GM23338 (cell line): Measurements from ENCODE around the gene ACAN. TPM values are rescaled to one million over a fixed set of nuclear protein-coding genes. Genes with fewer than 3 reads are reported as not detected.
A peak's percentile ranks its signal among the peaks of the same experiment; 100 is the strongest.

ENCODE experiments used
- ATAC-seq: fragments of 200-7000 bp; cut with Tn5 transposase; 3 replicates; pipeline ENCODE4 v1.9.1; 2020
- DNase-seq: peaks from one replicate; pipeline ENCODE4 v3.0.0-alpha.2; 2015; ENCODE audit warnings: low spot score
- H2AFZ ChIP-seq: fragments of 200-600 bp; sonication (generic); 2 replicates; pipeline ENCODE4 v1.8.0; 2016; ENCODE audit warnings: antibody characterized with exemption, mild to moderate bottlenecking, moderate library complexity
- H3F3A ChIP-seq: fragments of 200-600 bp; sonication (generic); replicated peaks from 2 replicates; pipeline ENCODE4 v1.8.0; 2017; ENCODE audit warnings: antibody characterized with exemption, mixed run types, low read depth
- H3K27ac ChIP-seq: fragments of 200-600 bp; sonication (generic); 2 replicates; pipeline ENCODE4 v1.6.1; 2016; ENCODE audit warnings: low read depth
- H3K27me3 ChIP-seq: fragments of 200-600 bp; sonication (generic); 2 replicates; pipeline ENCODE4 v1.8.0; 2016; ENCODE audit warnings: mild to moderate bottlenecking, mixed run types, moderate library complexity; ENCODE audit not compliant: insufficient read depth
- H3K36me3 ChIP-seq: fragments of 200-600 bp; sonication (generic); 2 replicates; pipeline ENCODE4 v1.8.0; 2016; ENCODE audit warnings: mild to moderate bottlenecking; ENCODE audit not compliant: insufficient read depth
- H3K4me1 ChIP-seq: fragments of 200-600 bp; sonication (generic); 2 replicates; pipeline ENCODE4 v1.8.0; 2016; ENCODE audit warnings: mild to moderate bottlenecking, moderate library complexity; ENCODE audit not compliant: insufficient read depth
- H3K4me2 ChIP-seq: fragments of 200-600 bp; sonication (generic); 2 replicates; pipeline ENCODE4 v1.7.1; 2017; ENCODE audit warnings: mixed run types
- H3K4me3 ChIP-seq: fragments of 200-600 bp; sonication (generic); 2 replicates; pipeline ENCODE4 v1.6.1; 2016; ENCODE audit warnings: mixed run types
- H3K79me2 ChIP-seq: fragments of 200-600 bp; sonication (generic); replicated peaks from 2 replicates; pipeline ENCODE4 v1.8.0; 2017; ENCODE audit warnings: mild to moderate bottlenecking; ENCODE audit not compliant: insufficient read depth
- H3K9me2 ChIP-seq: fragments of 200-600 bp; sonication (generic); 2 replicates; pipeline ENCODE4 v1.8.0; 2017; ENCODE audit not compliant: insufficient read depth
- H4K20me1 ChIP-seq: fragments of 200-600 bp; sonication (generic); replicated peaks from 2 replicates; pipeline ENCODE4 v1.8.0; 2017; ENCODE audit warnings: mild to moderate bottlenecking; ENCODE audit not compliant: insufficient read depth
- H3K27ac Mint-ChIP-seq: 2 replicates; pipeline ENCODE4 v1.8.0; 2020; ENCODE audit warnings: inconsistent platforms, mild to moderate bottlenecking, moderate library complexity, mixed read lengths
- H3K27me3 Mint-ChIP-seq: 3 replicates; pipeline ENCODE4 v1.8.0; 2022; ENCODE audit warnings: low read depth, mild to moderate bottlenecking, moderate library complexity, mixed read lengths, inconsistent platforms; ENCODE audit not compliant: insufficient read depth, poor library complexity
- H3K36me3 Mint-ChIP-seq: 3 replicates; pipeline ENCODE4 v1.8.0; 2021; ENCODE audit warnings: low read depth, mild to moderate bottlenecking, inconsistent platforms, moderate library complexity, mixed read lengths
- H3K4me1 Mint-ChIP-seq: 3 replicates; pipeline ENCODE4 v1.8.0; 2020; ENCODE audit warnings: mild to moderate bottlenecking, inconsistent platforms, mixed read lengths
- H3K4me3 Mint-ChIP-seq: 3 replicates; pipeline ENCODE4 v1.8.0; 2021; ENCODE audit warnings: moderate library complexity, mild to moderate bottlenecking, inconsistent platforms, mixed read lengths
- H3K9me3 Mint-ChIP-seq: 3 replicates; pipeline ENCODE4 v1.8.0; 2020; ENCODE audit warnings: moderate library complexity, mild to moderate bottlenecking, inconsistent platforms, mixed read lengths
- CREB1 ChIP-seq: fragments of 250-450 bp; sonication (Bioruptor Pico); IDR thresholded peaks from 2 replicates; pipeline ENCODE4 v1.5.0; 2020; ENCODE audit warnings: low read depth, mild to moderate bottlenecking, moderate library complexity
- CTCF ChIP-seq, 2 experiments: fragments of 200-600 bp in 1 of 2; sonication (generic) in 1 of 2; conservative IDR thresholded peaks; 2 replicates each; pipeline versions ENCODE4 v1.5.1 to v1.6.1; 2016 to 2017; ENCODE audit warnings: antibody characterized with exemption in 2 of 2, low read depth in 2 of 2, mild to moderate bottlenecking in 2 of 2, moderate library complexity in 1 of 2
- ETS1 ChIP-seq: IDR thresholded peaks from 2 replicates; pipeline ENCODE4 v1.6.1; 2016; ENCODE audit warnings: antibody characterized with exemption
- JUNB ChIP-seq: IDR thresholded peaks from one replicate; pipeline ENCODE4 v1.6.1; 2016; ENCODE audit warnings: antibody characterized with exemption; ENCODE audit not compliant: unreplicated experiment
- NANOG ChIP-seq: IDR thresholded peaks from 2 replicates; pipeline ENCODE4 v1.6.1; 2016; ENCODE audit warnings: antibody characterized with exemption, borderline replicate concordance
- REST ChIP-seq: IDR thresholded peaks from one replicate; pipeline ENCODE4 v1.6.1; 2018; ENCODE audit warnings: antibody characterized with exemption; ENCODE audit not compliant: unreplicated experiment
- STAT1 ChIP-seq: IDR thresholded peaks from one replicate; pipeline ENCODE4 v1.6.1; 2016; ENCODE audit warnings: antibody characterized with exemption; ENCODE audit not compliant: unreplicated experiment
- ZNF462 ChIP-seq: fragments of 250-450 bp; sonication (Bioruptor Pico); IDR thresholded peaks from 2 replicates; pipeline ENCODE4 v1.5.0; 2020; ENCODE audit warnings: mild to moderate bottlenecking, moderate library complexity
- polyA plus RNA-seq: library from polyadenylated mRNA; unstranded; fragments of >200 nt; fragmentation: Nextera tagmentation; extraction: Ambion mirVana; gene quantifications from 2 replicates; pipeline ENCODE4 v1.2.1, GENCODE V29; 2016
- total RNA-seq: library from RNA; depleted of rRNA; stranded (reverse); fragments of >200 nt; shearing (Covaris generic); gene quantifications from 2 replicates; pipeline ENCODE4 v1.2.3, GENCODE V29; 2014

Gene ACAN
- total and polyA plus RNA-seq, 2 experiments from 2014 or later = 2.5 to 4.9 TPM

- no peaks in the 10 kb centered on the region for H3K4me1 ChIP-seq
- no peaks in the 10 kb centered on the region for H3K9me3 Mint-ChIP-seq
- no peaks in the 10 kb centered on the region for H3F3A ChIP-seq
- TF ChIP-seq NANOG (no peak), REST (no peak), CREB1 (CRISPR knock-in tag) (no peak), CTCF (conservative IDR thresholded peaks at IDR 0.05; ENCODE audit: low read depth in 2 of 2) (0 out of 4 replicates have a peak, but pooled peaks of 1 of the 2 experiments have one; percentile 15), ZNF462 (no peak), STAT1 (no peak), ETS1 (no peak), JUNB (no peak)
- no peak overlapping the region for H3K4me3 ChIP-seq
- ATAC-seq = no peak
- no peak overlapping the region for H3K4me2 ChIP-seq
- no peak overlapping the region for H3K4me3 Mint-ChIP-seq
- no peaks in the 10 kb centered on the region for H3K36me3 Mint-ChIP-seq
- no peaks in the 10 kb centered on the region for H3K9me2 ChIP-seq
- H2AFZ ChIP-seq = no peak overlapping the region
- H3K27ac Mint-ChIP-seq = no peak overlapping the region
- H3K27me3 Mint-ChIP-seq = peaks cover 3% of the 10 kb centered on the region
- H3K4me1 Mint-ChIP-seq = no peaks in the 10 kb centered on the region
- no peaks in the 10 kb centered on the region for H4K20me1 ChIP-seq
- no peaks in the 10 kb centered on the region for H3K79me2 ChIP-seq
- H3K27me3 ChIP-seq = no peaks in the 10 kb centered on the region
- H3K36me3 ChIP-seq = no peaks in the 10 kb centered on the region
- no peak overlapping the region for H3K27ac ChIP-seq
- DNase-seq = no peak
These were observed 20.8 kb upstream of the ACAN start for GRCh38 chr15:88782465-88782864.
